H9 (cell line): Measurements from ENCODE around the gene TULP3. TPM values are rescaled to one million over a fixed set of nuclear protein-coding genes. Genes with fewer than 3 reads are reported as not detected.
A peak's percentile ranks its signal among the peaks of the same experiment; 100 is the strongest.

Source experiments
- DNase-seq: peaks from one replicate; pipeline ENCODE4 v3.0.0-alpha.2; 2017
- H2AFZ ChIP-seq: one replicate; pipeline ENCODE4 v1.6.1; 2013; ENCODE audit warnings: mild to moderate bottlenecking, low read length, control low read depth, moderate library complexity
- H2AK5ac ChIP-seq: 2 replicates; pipeline ENCODE4 v1.6.1; 2013; ENCODE audit warnings: low read length, control low read depth, mixed read lengths; ENCODE audit not compliant: insufficient read length
- H2BK120ac ChIP-seq: one replicate; pipeline ENCODE4 v1.6.1; 2013; ENCODE audit warnings: low read depth, mild to moderate bottlenecking, low read length, control low read depth, inconsistent platforms; ENCODE audit not compliant: poor library complexity, severe bottlenecking
- H2BK12ac ChIP-seq: 2 replicates; pipeline ENCODE4 v1.6.1; 2013; ENCODE audit warnings: low read length, control low read depth, mixed read lengths, low read depth; ENCODE audit not compliant: insufficient read length
- H2BK15ac ChIP-seq: 2 replicates; pipeline ENCODE4 v1.6.1; 2013; ENCODE audit warnings: low read depth, low read length, control low read depth
- H2BK20ac ChIP-seq: one replicate; pipeline ENCODE4 v1.6.1; 2013; ENCODE audit warnings: low read depth, mild to moderate bottlenecking, low read length, control low read depth, inconsistent platforms; ENCODE audit not compliant: poor library complexity, severe bottlenecking
- H2BK5ac ChIP-seq: 2 replicates; pipeline ENCODE4 v1.6.1; 2013; ENCODE audit warnings: low read length, control low read depth, mixed read lengths; ENCODE audit not compliant: insufficient read length
- H3K14ac ChIP-seq: 2 replicates; pipeline ENCODE4 v1.6.1; 2013; ENCODE audit warnings: low read length, control low read depth; ENCODE audit not compliant: insufficient read depth
- H3K18ac ChIP-seq: 2 replicates; pipeline ENCODE4 v1.6.1; 2013; ENCODE audit warnings: low read depth, mild to moderate bottlenecking, mixed read lengths, low read length, control low read depth; ENCODE audit not compliant: insufficient read length
- H3K23ac ChIP-seq: 2 replicates; pipeline ENCODE4 v1.6.1; 2013; ENCODE audit warnings: low read length, control low read depth, mixed read lengths, low read depth; ENCODE audit not compliant: insufficient read length
- H3K23me2 ChIP-seq: 2 replicates; pipeline ENCODE4 v1.6.1; 2013; ENCODE audit warnings: low read depth, mild to moderate bottlenecking, mixed read lengths, low read length, control low read depth; ENCODE audit not compliant: insufficient read length, poor library complexity, severe bottlenecking
- H3K27ac ChIP-seq: 2 replicates; pipeline ENCODE4 v1.5.1; 2013; ENCODE audit warnings: low read length, control low read depth, mixed read lengths, low read depth; ENCODE audit not compliant: insufficient read length
- H3K27me3 ChIP-seq: 2 replicates; pipeline ENCODE4 v1.6.1; 2013; ENCODE audit warnings: low read length, control low read depth, inconsistent platforms; ENCODE audit not compliant: insufficient read depth
- H3K4ac ChIP-seq: 2 replicates; pipeline ENCODE4 v1.6.1; 2013; ENCODE audit warnings: low read depth, mild to moderate bottlenecking, control low read depth, inconsistent platforms, low read length, moderate library complexity
- H3K4me1 ChIP-seq: 2 replicates; pipeline ENCODE4 v1.6.1; 2013; ENCODE audit warnings: low read length, control low read depth, inconsistent platforms; ENCODE audit not compliant: insufficient read depth
- H3K4me2 ChIP-seq: 2 replicates; pipeline ENCODE4 v1.6.1; 2013; ENCODE audit warnings: low read length, control low read depth, mixed read lengths; ENCODE audit not compliant: insufficient read length, insufficient read depth
- H3K56ac ChIP-seq: 2 replicates; pipeline ENCODE4 v1.6.1; 2013; ENCODE audit warnings: low read depth, mild to moderate bottlenecking, mixed read lengths, low read length, control low read depth; ENCODE audit not compliant: insufficient read length
- H3K79me1 ChIP-seq: 2 replicates; pipeline ENCODE4 v1.6.1; 2013; ENCODE audit warnings: low read depth, mild to moderate bottlenecking, moderate library complexity, low read length, control low read depth, inconsistent platforms; ENCODE audit not compliant: insufficient read depth, poor library complexity, severe bottlenecking
- H3K79me2 ChIP-seq: 2 replicates; pipeline ENCODE4 v1.6.1; 2013; ENCODE audit warnings: low read length, control low read depth, inconsistent platforms; ENCODE audit not compliant: insufficient read depth
- H3K9ac ChIP-seq: 2 replicates; pipeline ENCODE4 v1.6.1; 2013; ENCODE audit warnings: low read length, control low read depth, mixed read lengths; ENCODE audit not compliant: insufficient read length; ENCODE audit errors: extremely low read depth
- H3K9me3 ChIP-seq: one replicate; pipeline ENCODE4 v1.6.1; 2013; ENCODE audit warnings: low read depth, low read length, inconsistent platforms; ENCODE audit not compliant: control insufficient read depth
- H3T11ph ChIP-seq: one replicate; pipeline ENCODE4 v1.6.1; 2013; ENCODE audit warnings: mild to moderate bottlenecking, low read length, control low read depth, inconsistent platforms
- H4K20me1 ChIP-seq: one replicate; pipeline ENCODE4 v1.6.1; 2013; ENCODE audit not compliant: control insufficient read depth, insufficient read length, insufficient read depth
- H4K5ac ChIP-seq: 2 replicates; pipeline ENCODE4 v1.6.1; 2013; ENCODE audit warnings: low read depth, mild to moderate bottlenecking, mixed read lengths, low read length, control low read depth; ENCODE audit not compliant: insufficient read length
- H4K8ac ChIP-seq: replicated peaks from 2 replicates; pipeline ENCODE4 v1.6.1; 2013; ENCODE audit warnings: low read length, control low read depth, mixed read lengths, low read depth; ENCODE audit not compliant: insufficient read length
- H4K91ac ChIP-seq: 2 replicates; pipeline ENCODE4 v1.6.1; 2013; ENCODE audit warnings: low read depth, mild to moderate bottlenecking, moderate library complexity, mixed read lengths, low read length, control low read depth; ENCODE audit not compliant: insufficient read length
- H3K27ac Mint-ChIP-seq, 3 experiments: 2 replicates in 2 of 3; 3 replicates in 1 of 3; pipeline ENCODE4 v1.8.0; 2020 to 2021; ENCODE audit warnings: mixed read lengths in 3 of 3, mild to moderate bottlenecking in 1 of 3, moderate library complexity in 1 of 3
- H3K27me3 Mint-ChIP-seq: 2 replicates; pipeline ENCODE4 v1.8.0; 2021; ENCODE audit warnings: low read depth, mild to moderate bottlenecking, moderate library complexity, mixed read lengths
- H3K36me3 Mint-ChIP-seq, 3 experiments: 2 replicates in 2 of 3; 3 replicates in 1 of 3; pipeline ENCODE4 v1.8.0; 2020 to 2021; ENCODE audit warnings: low read depth in 3 of 3, mixed read lengths in 3 of 3; ENCODE audit not compliant: insufficient read depth in 1 of 3
- H3K4me1 Mint-ChIP-seq, 2 experiments: 2 replicates each; pipeline ENCODE4 v1.8.0; 2020; ENCODE audit warnings: mixed read lengths in 2 of 2
- H3K4me3 Mint-ChIP-seq, 2 experiments: 2 replicates in 1 of 2; 3 replicates in 1 of 2; pipeline ENCODE4 v1.8.0; 2020 to 2021; ENCODE audit warnings: mild to moderate bottlenecking in 2 of 2, mixed read lengths in 2 of 2, moderate library complexity in 1 of 2
- H3K9me3 Mint-ChIP-seq, 2 experiments: 2 replicates in 1 of 2; 3 replicates in 1 of 2; pipeline ENCODE4 v1.8.0; 2020; ENCODE audit warnings: mild to moderate bottlenecking in 2 of 2, mixed read lengths in 2 of 2, moderate library complexity in 1 of 2
- WGBS: extraction: QIAGEN DNeasy Blood & Tissue Kit; methylation state at CpG from one replicate; pipeline ENCODE4 v1.1.7; 2013; ENCODE audit warnings: missing lambda C conversion rate, low lambda C conversion rate, mixed read lengths; ENCODE audit not compliant: insufficient read length; ENCODE audit errors: extremely low coverage; 5-methylcytosine and 5-hydroxymethylcytosine counted together
- total RNA-seq: library from RNA; stranded (reverse); gene quantifications from 2 replicates; pipeline ENCODE4 v1.2.1, GENCODE V29; 2021
- TF ChIP-seq, protein P1 (sequence below): fragments of 200-600 bp; sonication (generic); conservative IDR thresholded peaks from 3 replicates; pipeline ENCODE4 v1.8.0; 2021; ENCODE audit warnings: antibody characterized with exemption, mild to moderate bottlenecking

The TULP3 gene
- total RNA-seq, 1 experiment from 2014 or later, result 22.3 TPM

DNA sequence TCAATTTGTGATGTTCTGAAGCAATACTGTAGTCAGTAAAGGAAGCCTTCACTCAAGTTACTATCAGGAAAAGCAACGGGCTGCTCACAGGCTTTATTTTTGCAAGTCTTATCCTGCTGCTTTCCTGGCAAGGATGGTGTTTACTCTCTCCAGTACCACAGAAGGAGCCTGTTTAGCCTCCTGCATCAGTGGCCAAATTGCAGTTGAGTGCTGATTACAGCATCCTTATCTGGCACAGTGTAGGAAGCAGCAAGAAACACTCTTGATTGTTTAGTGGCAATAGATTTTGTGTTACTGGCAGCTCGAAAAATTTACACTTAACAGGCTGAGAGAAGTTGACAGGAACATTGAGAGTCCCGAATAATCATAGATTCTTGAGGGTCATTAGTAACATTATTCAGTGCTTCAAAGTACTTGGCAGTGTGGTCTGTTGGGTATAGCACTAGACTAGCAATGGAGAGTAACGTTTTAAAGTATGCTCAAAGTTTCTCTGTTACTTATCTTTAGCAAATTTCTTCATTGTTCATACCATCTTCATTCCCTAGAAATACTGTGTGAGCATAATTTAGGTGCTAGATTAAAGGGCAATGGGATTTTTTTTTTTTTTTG, 11.7 kb downstream of the TULP3 start:
- no peaks in the 10 kb centered on the region for H3K36me3 Mint-ChIP-seq

More for the DNA sequence above, 11.7 kb downstream of the TULP3 start:
- no peak overlapping the region for H3K4me3 Mint-ChIP-seq
- no peaks in the 10 kb centered on the region for H3K27me3 ChIP-seq
- H4K20me1 ChIP-seq, result no peaks in the 10 kb centered on the region
- H2BK120ac ChIP-seq, result no peak overlapping the region
- H3K79me2 ChIP-seq, result no peaks in the 10 kb centered on the region
- no CpG with 5 or more reads among the region's 4 CpGs for WGBS
- H3K9ac ChIP-seq, result no peak overlapping the region
- H3K4me2 ChIP-seq, result no peak overlapping the region
- H2AK5ac ChIP-seq, result no peak overlapping the region
- no peak overlapping the region for H3K4ac ChIP-seq
- no peak overlapping the region for H2BK5ac ChIP-seq
- H3K18ac ChIP-seq, result no peak overlapping the region
- no peak overlapping the region for H3K23ac ChIP-seq
- no peak overlapping the region for H2BK15ac ChIP-seq
- H3K27me3 Mint-ChIP-seq, result no peaks in the 10 kb centered on the region
- no peaks in the 10 kb centered on the region for H3K23me2 ChIP-seq
- H3K4me1 ChIP-seq, result no peaks in the 10 kb centered on the region
- no peak overlapping the region for H3T11ph ChIP-seq
- no peak overlapping the region for H2AFZ ChIP-seq
- H2BK12ac ChIP-seq, result no peak overlapping the region
- H3K27ac ChIP-seq, result no peak overlapping the region
- peaks cover 2 to 10% of the 10 kb centered on the region in 2 experiments; a peak in 2 of 4 replicates for H3K4me1 Mint-ChIP-seq
- no peaks in the 10 kb centered on the region for H3K9me3 ChIP-seq
- no peak overlapping the region for H4K91ac ChIP-seq
- no peak overlapping the region for H3K56ac ChIP-seq
- H3K9me3 Mint-ChIP-seq, result no peaks in the 10 kb centered on the region
- no peak overlapping the region for H4K8ac ChIP-seq
- H3K14ac ChIP-seq, result no peak overlapping the region
- H4K5ac ChIP-seq, result no peak overlapping the region
- H3K79me1 ChIP-seq, result no peaks in the 10 kb centered on the region
- H3K27ac Mint-ChIP-seq, result peak overlapping the region in 1 of 3 experiments; percentile 41; a peak in 1 of 7 replicates
- no peak overlapping the region for H2BK20ac ChIP-seq
- DNase-seq, result no peak
- TF ChIP-seq, protein P1, sequence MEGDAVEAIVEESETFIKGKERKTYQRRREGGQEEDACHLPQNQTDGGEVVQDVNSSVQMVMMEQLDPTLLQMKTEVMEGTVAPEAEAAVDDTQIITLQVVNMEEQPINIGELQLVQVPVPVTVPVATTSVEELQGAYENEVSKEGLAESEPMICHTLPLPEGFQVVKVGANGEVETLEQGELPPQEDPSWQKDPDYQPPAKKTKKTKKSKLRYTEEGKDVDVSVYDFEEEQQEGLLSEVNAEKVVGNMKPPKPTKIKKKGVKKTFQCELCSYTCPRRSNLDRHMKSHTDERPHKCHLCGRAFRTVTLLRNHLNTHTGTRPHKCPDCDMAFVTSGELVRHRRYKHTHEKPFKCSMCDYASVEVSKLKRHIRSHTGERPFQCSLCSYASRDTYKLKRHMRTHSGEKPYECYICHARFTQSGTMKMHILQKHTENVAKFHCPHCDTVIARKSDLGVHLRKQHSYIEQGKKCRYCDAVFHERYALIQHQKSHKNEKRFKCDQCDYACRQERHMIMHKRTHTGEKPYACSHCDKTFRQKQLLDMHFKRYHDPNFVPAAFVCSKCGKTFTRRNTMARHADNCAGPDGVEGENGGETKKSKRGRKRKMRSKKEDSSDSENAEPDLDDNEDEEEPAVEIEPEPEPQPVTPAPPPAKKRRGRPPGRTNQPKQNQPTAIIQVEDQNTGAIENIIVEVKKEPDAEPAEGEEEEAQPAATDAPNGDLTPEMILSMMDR, result no peak
